Gastrocnemius medialis (tissue), 4 donors: ENCODE measurements around the gene CIAPIN1. TPM values are rescaled to one million over a fixed set of nuclear protein-coding genes. Genes with fewer than 3 reads are reported as not detected.

Source experiments
- ATAC-seq, 2 donors: fragments of 150-250 bp; one replicate each; pipeline ENCODE4 v1.9.1; 2016
- DNase-seq, 2 donors: peaks; one replicate each; pipeline ENCODE4 v3.0.0-alpha.2; 2019
- H3K27ac ChIP-seq, 4 donors: fragments of 200-600 bp; sonication (generic); 1 replicate in 1 of 4; 2 replicates in 3 of 4; pipeline ENCODE4 v1.5.1; 2016 to 2018; ENCODE audit warnings: mild to moderate bottlenecking in 2 of 4, moderate library complexity in 1 of 4
- H3K27me3 ChIP-seq, 3 donors: fragments of 200-600 bp; sonication (generic) in 2 of 3; 1 replicate in 1 of 3; 2 replicates in 2 of 3; pipeline versions ENCODE4 v1.5.1 to v1.6.0; 2016 to 2019; ENCODE audit warnings: mild to moderate bottlenecking in 1 of 3, moderate library complexity in 1 of 3
- H3K36me3 ChIP-seq, 2 donors: fragments of 200-600 bp; sonication (generic) in 1 of 2; one replicate each; pipeline ENCODE4 v1.5.1; 2017 to 2018
- H3K4me1 ChIP-seq, 2 donors: fragments of 200-600 bp; sonication (generic) in 1 of 2; one replicate each; pipeline ENCODE4 v1.5.1; 2016 to 2017; ENCODE audit warnings: mild to moderate bottlenecking in 2 of 2
- H3K4me3 ChIP-seq, 4 donors: fragments of 200-600 bp; sonication (generic) in 3 of 4; 1 replicate in 1 of 4; 2 replicates in 3 of 4; pipeline ENCODE4 v1.5.1; 2016 to 2019; ENCODE audit warnings: mild to moderate bottlenecking in 2 of 4
- H3K9me3 ChIP-seq, 3 donors: fragments of 200-600 bp; sonication (generic) in 2 of 3; 1 replicate in 1 of 3; 2 replicates in 2 of 3; pipeline ENCODE4 v1.5.1; 2016 to 2019
- POLR2A ChIP-seq, 2 donors: fragments of 450-650 bp; IDR thresholded peaks; one replicate each; pipeline ENCODE4 v1.6.1; 2017; ENCODE audit warnings: antibody characterized with exemption in 2 of 2, mild to moderate bottlenecking in 2 of 2, moderate library complexity in 2 of 2
- in situ Hi-C, 4 donors: fragments of 200-750 bp; cut with MboI; loops; one replicate each; pipeline versions ENCODE4 v1.15.0 to v1.8.0; 2017; ENCODE audit warnings: low sequenced_read_pairs in 4 of 4
- intact Hi-C: fragments of 100-400 bp; cut with DNase I; formaldehyde crosslinking; loops from one replicate; pipeline ENCODE4 v1.15.1; 2023; ENCODE audit warnings: low total_unique reads
- total RNA-seq, 4 donors: library from RNA; depleted of rRNA; stranded (reverse); fragments of >200 nt; gene quantifications; one replicate each; pipeline versions ENCODE4 v1.1.0 to v1.2.3, GENCODE V29; 2016
- TF ChIP-seq, protein P1 (sequence below), 5 experiments: fragments of 450-650 bp in 3 of 5; fragments of 200-600 bp in 2 of 5; sonication (generic) in 2 of 5; IDR thresholded peaks in 4 of 5; conservative IDR thresholded peaks in 1 of 5; 1 replicate in 4 of 5; 2 replicates in 1 of 5; pipeline ENCODE4 v1.5.1; 2016 to 2019; ENCODE audit warnings: antibody characterized with exemption in 5 of 5, mild to moderate bottlenecking in 3 of 5, moderate library complexity in 3 of 5

Gene CIAPIN1
- total RNA-seq, 4 donors from 2014 or later = 31.0 to 38.8 (median 37.9) TPM

- intact Hi-C loops (no loop called here), in situ Hi-C loops (no loop called here)
- Histone ChIP-seq H3K4me1 (no peaks in the 10 kb centered on the region), H3K36me3 (no peaks in the 10 kb centered on the region), H3K9me3 (no peaks in the 10 kb centered on the region), H3K27me3 (no peaks in the 10 kb centered on the region), H3K27ac (no peak overlapping the region), H3K4me3 (no peak overlapping the region)
- no peak for ATAC-seq
- no peak for DNase-seq
- no peak for TF ChIP-seq POLR2A (IDR thresholded peaks at IDR 0.05)
- TF ChIP-seq, protein P1, sequence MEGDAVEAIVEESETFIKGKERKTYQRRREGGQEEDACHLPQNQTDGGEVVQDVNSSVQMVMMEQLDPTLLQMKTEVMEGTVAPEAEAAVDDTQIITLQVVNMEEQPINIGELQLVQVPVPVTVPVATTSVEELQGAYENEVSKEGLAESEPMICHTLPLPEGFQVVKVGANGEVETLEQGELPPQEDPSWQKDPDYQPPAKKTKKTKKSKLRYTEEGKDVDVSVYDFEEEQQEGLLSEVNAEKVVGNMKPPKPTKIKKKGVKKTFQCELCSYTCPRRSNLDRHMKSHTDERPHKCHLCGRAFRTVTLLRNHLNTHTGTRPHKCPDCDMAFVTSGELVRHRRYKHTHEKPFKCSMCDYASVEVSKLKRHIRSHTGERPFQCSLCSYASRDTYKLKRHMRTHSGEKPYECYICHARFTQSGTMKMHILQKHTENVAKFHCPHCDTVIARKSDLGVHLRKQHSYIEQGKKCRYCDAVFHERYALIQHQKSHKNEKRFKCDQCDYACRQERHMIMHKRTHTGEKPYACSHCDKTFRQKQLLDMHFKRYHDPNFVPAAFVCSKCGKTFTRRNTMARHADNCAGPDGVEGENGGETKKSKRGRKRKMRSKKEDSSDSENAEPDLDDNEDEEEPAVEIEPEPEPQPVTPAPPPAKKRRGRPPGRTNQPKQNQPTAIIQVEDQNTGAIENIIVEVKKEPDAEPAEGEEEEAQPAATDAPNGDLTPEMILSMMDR (IDR thresholded peaks at IDR 0.05 in 4 of 5, conservative IDR thresholded peaks at IDR 0.05 in 1 of 5) = no peak
Measured at GRCh38 chr16:57395026-57395425, 52.2 kb downstream of the CIAPIN1 start.

DNA sequence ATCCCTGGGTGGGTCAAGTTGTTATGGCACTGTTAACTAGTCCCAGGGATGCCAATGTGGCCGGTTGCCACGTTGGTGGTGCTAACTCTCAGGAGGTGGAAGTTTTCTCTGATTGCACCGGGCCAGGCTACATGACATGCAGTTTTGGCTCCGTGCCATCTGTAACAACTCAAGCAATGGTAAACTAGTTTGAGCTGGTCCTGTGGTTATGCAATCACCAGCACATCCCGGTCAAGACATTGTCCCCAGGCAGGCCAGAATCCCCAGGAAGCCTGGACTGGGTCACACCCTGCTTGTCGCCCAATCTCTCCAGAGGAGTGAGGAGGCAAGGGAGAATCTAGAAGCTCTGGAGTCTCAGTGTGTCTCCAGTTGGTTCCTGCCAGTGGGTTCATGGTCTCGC, 52.7 kb downstream of the CIAPIN1 start:
- peak in 1 of 2 donors; percentile 47 for ATAC-seq
- DNase-seq = no peak
- no peak overlapping the region for H3K27ac ChIP-seq
- H3K36me3 ChIP-seq = no peaks in the 10 kb centered on the region
- TF ChIP-seq, protein P1 (IDR thresholded peaks at IDR 0.05 in 4 of 5, conservative IDR thresholded peaks at IDR 0.05 in 1 of 5) = no peak
- TF ChIP-seq POLR2A (IDR thresholded peaks at IDR 0.05) = no peak
- in situ Hi-C loops = no loop called here
- no peaks in the 10 kb centered on the region for H3K4me1 ChIP-seq
- no peaks in the 10 kb centered on the region for H3K9me3 ChIP-seq
- intact Hi-C loops = no loop called here
- H3K4me3 ChIP-seq = no peak overlapping the region
- H3K27me3 ChIP-seq = no peaks in the 10 kb centered on the region

- intact Hi-C loops = no loop called here
- no peaks in the 10 kb centered on the region for H3K9me3 ChIP-seq
- H3K27me3 ChIP-seq = no peaks in the 10 kb centered on the region
- TF ChIP-seq, protein P1 (IDR thresholded peaks at IDR 0.05 in 4 of 5, conservative IDR thresholded peaks at IDR 0.05 in 1 of 5) = no peak
- H3K27ac ChIP-seq = no peak overlapping the region
- in situ Hi-C loops = no loop called here
- H3K36me3 ChIP-seq = no peaks in the 10 kb centered on the region
- no peaks in the 10 kb centered on the region for H3K4me1 ChIP-seq
- no peak for DNase-seq
- H3K4me3 ChIP-seq = no peak overlapping the region
- ATAC-seq = no peak
Measured at GRCh38 chr16:57392694-57393093, 54.5 kb downstream of the CIAPIN1 start.

DNA sequence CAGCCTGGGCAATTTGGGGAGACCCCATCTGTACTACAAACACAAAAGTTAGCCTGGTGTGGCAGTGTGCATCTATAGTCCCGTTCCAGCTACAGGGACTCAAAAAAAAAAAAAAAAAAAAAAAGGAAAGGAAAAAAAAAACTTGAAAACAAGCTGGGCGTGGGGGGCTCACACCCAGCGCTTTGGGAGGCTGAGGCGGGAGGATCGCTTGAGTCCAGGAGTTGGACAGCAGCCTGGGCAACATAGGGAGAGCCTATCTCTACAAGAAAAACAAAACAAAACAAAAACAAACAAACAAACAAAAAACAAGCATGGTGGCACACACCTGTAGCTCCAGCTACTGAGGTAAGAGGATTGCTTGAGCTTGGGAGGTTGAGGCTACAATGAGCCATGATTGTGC, 55.5 kb downstream of the CIAPIN1 start:
- intact Hi-C loops (no loop called here), in situ Hi-C loops (no loop called here)
- Histone ChIP-seq H3K27ac (no peak overlapping the region), H3K36me3 (no peaks in the 10 kb centered on the region), H3K4me3 (no peak overlapping the region), H3K27me3 (no peaks in the 10 kb centered on the region), H3K9me3 (no peaks in the 10 kb centered on the region), H3K4me1 (peaks cover 0 to 3% of the 10 kb centered on the region in 2 donors)
- ATAC-seq (no peak), DNase-seq (no peak)
- no peak for TF ChIP-seq POLR2A (IDR thresholded peaks at IDR 0.05)
- TF ChIP-seq, protein P1 (IDR thresholded peaks at IDR 0.05 in 4 of 5, conservative IDR thresholded peaks at IDR 0.05 in 1 of 5) = no peak

GRCh38 chr16:57391300-57391699, 55.9 kb downstream of the CIAPIN1 start:
- Histone ChIP-seq H3K27me3 (no peaks in the 10 kb centered on the region), H3K36me3 (no peaks in the 10 kb centered on the region), H3K4me1 (peaks cover 0 to 3% of the 10 kb centered on the region in 2 donors), H3K9me3 (no peaks in the 10 kb centered on the region), H3K27ac (peak overlapping the region in 1 of 4 donors; percentile 34), H3K4me3 (no peak overlapping the region)
- in situ Hi-C loops = no loop called here
- ATAC-seq (no peak), DNase-seq (no peak)
- intact Hi-C loops = no loop called here
- no peak for TF ChIP-seq POLR2A (IDR thresholded peaks at IDR 0.05)
- TF ChIP-seq, protein P1 (IDR thresholded peaks at IDR 0.05 in 4 of 5, conservative IDR thresholded peaks at IDR 0.05 in 1 of 5) = no peak
